ENCODE data around the gene CAPRIN1.

The CAPRIN1 gene

DNA sequence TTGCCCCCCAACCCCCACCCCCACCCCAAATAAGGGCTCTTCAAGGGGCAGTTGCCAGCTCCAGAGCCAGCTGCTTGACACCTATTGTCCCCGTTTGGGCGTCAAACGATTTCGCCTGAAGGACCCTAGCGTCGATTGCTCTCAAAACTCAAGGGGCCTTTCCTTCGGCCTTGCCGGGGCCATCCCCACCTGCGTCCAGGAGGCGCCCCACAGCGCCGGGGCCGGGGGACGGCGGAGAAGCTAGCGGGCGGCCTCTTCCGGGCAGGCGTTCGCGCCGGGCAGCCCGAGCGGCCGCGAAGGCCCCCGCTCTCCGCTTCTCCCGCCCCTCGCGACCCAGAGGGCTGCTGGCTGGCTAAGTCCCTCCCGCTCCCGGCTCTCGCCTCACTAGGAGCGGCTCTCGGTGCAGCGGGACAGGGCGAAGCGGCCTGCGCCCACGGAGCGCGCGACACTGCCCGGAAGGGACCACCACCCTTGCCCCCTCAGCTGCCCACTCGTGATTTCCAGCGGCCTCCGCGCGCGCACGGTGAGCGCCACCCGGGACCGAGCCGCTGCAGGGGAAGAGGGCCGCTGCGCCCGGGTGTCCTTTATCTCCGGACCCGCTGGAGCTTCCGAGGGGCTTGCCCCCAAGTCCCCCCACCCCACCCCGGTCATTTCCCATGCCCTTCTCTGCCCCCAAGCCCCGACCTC is at the start of gene CAPRIN1:
CAPRIN1 (plus strand) TSS at position 383 of the 687 bp plus-strand sequence. CDS start 690 bp downstream, outside the sequence.
- DNase-seq (ENCODE audit: low read depth): peak; percentile 44

DNA sequence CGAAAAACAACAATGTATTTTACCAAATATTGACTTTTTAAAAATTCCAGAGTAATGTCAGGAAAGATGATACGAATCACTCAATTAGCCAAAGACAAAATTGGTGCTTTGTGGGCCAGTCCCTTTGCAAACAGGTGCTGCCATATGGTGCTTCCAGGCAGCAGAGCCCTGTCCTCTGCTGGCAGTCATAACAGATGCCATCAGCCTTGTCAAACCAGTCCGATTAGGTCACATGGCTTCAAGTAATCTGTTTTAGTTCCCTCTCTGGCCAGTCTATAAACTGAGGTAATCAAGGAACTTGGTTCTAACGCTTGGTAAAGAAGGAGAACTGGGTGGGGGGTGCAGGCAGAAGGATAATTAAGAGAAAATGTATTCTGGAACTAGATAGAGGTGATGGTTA is 49.1 kb upstream of the CAPRIN1 start:
- no peak for DNase-seq (ENCODE audit: low read depth)

DNA sequence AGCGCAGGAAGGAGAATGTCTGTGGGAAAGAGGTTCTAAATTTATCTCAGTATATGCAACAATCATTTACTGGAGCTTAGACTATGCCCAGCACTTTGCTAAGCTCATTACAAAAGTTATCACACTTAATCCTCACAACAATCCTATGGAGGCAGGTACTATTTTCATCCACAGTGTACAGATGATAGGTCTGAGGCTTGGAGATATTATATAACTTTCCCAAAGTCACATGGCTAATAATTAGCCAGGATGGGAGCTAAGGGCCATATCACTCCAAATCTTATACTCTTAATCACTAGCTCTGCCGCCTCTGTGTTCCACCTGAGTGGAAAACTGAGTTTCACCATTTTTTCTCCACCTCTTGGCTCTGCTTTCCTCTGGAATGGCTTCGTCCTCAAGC is 47.3 kb upstream of the CAPRIN1 start:
- no peak for DNase-seq (ENCODE audit: low read depth)

- DNase-seq (ENCODE audit: low read depth): no peak
Observed at GRCh38 chr11:34006876-34007275, 44.7 kb upstream of the CAPRIN1 start.

GRCh38 chr11:34012734-34013133 is 38.8 kb upstream of the CAPRIN1 start:
- no peak for DNase-seq (ENCODE audit: low read depth)

- no peak for DNase-seq (ENCODE audit: low read depth)
Observed at GRCh38 chr11:34013898-34014571, 37.5 kb upstream of the CAPRIN1 start.

GRCh38 chr11:34021977-34022735 is 29.4 kb upstream of the CAPRIN1 start:
- no peak for DNase-seq (ENCODE audit: low read depth)

GRCh38 chr11:34026432-34026831 is 25.1 kb upstream of the CAPRIN1 start:
- no peak for DNase-seq (ENCODE audit: low read depth)

GRCh38 chr11:34027516-34028408 is 23.8 kb upstream of the CAPRIN1 start:
- no peak for DNase-seq (ENCODE audit: low read depth)

DNA sequence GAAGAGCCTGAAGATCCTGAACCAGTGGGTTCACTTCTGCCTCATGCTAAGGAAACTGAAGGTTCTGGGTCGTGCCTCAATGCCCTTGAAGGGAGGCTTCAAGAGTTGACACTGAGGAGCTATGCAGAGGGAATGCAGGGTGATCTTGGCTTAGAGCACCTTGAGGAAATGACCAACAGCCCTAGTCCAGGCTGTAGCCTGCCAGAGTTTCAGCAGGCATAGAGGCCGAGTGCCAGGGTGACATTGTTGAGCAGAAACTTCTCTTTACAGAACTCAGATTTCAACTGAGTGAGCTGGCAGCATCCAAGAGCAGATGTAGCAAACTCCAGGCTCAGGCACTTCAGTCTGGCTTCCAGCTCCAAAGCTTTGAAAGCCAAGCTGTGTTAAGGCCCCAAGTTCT is 23.1 kb upstream of the CAPRIN1 start:
- DNase-seq (ENCODE audit: low read depth): no peak

GRCh38 chr11:34029176-34029575 is 22.4 kb upstream of the CAPRIN1 start:
- DNase-seq (ENCODE audit: low read depth): no peak

DNA sequence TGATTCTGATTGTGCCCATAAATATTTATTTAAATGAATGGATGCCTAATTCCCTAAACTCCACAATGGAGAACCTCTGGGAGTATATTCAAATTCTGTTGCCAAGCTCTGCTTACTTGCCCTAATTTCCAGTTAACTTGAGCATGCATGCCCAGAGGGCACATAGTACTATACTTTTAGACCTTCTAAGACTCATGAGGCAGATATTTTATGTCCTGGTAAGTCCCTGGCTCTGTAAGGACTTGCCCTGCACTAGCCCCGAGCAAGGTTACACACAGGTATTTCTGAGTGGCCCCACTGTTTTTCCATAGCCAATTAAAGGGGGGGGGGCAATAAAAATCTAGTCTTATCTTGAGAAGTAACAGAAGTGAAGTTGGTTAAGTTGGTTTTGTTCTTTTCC is 21.1 kb upstream of the CAPRIN1 start:
- DNase-seq (ENCODE audit: low read depth): no peak

DNA sequence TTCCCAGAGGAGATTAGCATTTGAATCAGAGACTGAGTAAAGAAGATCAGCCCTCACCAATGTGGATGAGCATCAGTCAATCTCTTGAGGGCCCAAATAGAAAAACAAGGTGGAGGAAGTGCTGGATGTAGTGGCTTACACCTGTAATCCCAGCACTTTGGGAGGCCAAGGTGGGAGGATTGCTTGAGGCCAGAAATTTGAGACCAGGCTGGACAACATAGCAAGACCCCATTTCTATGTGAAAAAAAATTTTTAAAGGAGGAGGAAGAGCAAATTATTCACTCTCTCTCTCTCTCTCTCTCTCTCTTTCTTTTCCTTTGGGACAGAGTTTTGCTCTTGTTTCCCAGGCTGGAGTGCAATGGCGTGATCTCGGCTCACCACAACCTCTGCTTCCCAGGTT is 18.1 kb upstream of the CAPRIN1 start:
- no peak for DNase-seq (ENCODE audit: low read depth)

DNA sequence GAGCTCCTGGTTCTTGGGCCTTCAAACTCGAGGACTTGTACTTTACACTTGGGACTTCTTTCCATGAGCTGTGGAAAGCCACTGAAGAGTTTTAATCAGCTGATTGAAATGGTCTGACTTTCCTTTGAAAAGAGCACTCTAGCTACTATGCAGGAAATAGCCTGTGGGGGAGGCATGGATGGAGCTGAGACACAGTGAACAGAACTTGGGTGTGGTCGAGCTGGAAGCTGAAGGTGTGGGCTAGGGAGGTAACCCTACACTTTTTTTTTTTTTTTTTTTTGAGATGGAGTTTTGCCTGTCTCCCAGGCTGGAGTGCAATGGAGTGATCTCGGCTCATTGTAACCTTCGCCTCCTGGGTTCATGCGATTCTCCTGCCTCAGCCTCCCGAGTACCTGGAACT is 17.5 kb upstream of the CAPRIN1 start:
- no peak for DNase-seq (ENCODE audit: low read depth)

- no peak for DNase-seq (ENCODE audit: low read depth)
Observed at GRCh38 chr11:34036456-34036855, 15.1 kb upstream of the CAPRIN1 start.

DNA sequence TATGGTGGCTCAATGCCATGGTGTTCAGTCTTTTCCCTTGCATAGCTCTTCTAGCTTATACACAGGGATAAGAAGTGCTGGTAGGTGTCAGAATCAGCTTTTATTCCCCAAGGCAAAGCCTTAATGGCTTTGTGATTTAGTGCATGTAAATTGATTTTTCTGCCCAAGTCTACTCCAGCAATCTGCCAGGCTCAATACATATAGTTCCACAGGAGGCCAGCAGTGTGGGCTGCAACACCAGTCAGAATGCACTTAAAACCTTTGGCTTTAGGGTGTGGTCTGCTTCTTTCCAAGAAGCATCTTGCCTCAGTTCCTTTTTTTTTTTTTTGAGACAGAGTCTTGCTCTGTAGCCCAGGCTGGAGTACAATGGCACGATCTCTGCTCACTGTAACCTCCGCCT is 14.5 kb upstream of the CAPRIN1 start:
- DNase-seq (ENCODE audit: low read depth): no peak

DNA sequence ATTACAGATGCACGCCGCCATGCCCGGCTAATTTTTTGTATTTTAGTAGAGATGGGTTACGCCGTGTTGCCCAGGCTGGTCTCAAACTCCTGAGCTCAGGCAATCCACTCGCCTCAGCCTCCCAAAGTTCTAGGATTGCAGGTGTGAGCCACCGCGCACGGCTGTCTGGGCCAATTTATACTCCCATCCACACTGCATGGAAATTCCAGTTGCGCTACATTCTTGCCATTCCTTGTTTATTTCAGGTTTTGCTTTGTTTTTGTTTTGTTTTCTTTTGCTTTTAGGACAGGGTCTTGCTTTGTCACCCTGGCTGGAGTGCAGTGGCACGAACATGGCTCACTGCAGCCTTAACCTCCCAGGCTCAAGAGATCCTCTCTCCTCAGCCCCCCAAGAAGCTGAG is 11.0 kb upstream of the CAPRIN1 start:
- DNase-seq (ENCODE audit: low read depth): no peak

DNA sequence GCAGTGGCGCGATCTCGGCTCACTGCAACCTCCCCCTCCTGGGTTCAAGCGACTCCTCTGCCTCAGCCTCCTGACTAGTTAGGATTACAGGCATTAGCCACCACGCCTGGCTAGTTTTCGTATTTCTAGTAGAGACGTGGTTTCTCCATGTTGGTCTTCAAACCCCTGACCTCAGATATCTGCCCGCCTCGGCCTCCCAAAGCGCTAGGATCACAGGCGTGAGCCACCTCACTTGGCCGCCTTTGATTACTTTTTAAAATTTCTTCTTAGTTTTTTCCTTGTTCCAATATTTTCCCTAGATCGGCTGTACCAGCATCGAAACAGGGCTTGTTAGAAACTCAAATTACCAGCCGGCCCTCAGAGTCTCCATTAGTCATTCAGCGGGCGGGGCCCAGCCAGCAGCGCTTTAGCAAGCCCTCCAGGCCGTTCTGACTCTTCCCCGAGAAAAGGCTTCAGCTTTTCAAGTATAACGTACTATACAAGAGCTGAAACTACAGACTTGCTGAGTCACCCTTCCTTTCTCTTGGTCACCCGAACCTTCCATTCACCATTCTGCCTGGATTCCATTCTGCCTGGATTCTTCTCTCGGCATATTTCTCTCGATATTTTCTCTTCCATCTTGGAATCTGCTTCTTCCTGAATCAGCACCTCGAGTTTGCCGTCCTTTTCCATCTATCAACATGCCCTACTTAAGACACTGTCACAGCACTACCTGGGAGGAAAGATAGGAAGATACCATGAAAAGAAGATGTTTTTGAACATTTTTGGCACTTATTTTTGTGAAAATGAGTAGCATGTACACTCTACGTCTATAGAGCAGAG is 6.7 kb upstream of the CAPRIN1 start:
- DNase-seq (ENCODE audit: low read depth): peak; percentile 83

- no peak for DNase-seq (ENCODE audit: low read depth)
Observed at GRCh38 chr11:34049028-34049427, 2.5 kb upstream of the CAPRIN1 start.

GRCh38 chr11:34050581-34051348 is 766 bp upstream of the CAPRIN1 start:
- DNase-seq (ENCODE audit: low read depth): no peak
